ENCODE data around the gene FAT2. TPM values are rescaled to one million over a fixed set of nuclear protein-coding genes. Genes with fewer than 3 reads are reported as not detected.

FAT2 gene
- total and polyA plus RNA-seq, 2 donors (not counting 1 experiment from before 2014, with no cell fraction given), result not detected

DNA sequence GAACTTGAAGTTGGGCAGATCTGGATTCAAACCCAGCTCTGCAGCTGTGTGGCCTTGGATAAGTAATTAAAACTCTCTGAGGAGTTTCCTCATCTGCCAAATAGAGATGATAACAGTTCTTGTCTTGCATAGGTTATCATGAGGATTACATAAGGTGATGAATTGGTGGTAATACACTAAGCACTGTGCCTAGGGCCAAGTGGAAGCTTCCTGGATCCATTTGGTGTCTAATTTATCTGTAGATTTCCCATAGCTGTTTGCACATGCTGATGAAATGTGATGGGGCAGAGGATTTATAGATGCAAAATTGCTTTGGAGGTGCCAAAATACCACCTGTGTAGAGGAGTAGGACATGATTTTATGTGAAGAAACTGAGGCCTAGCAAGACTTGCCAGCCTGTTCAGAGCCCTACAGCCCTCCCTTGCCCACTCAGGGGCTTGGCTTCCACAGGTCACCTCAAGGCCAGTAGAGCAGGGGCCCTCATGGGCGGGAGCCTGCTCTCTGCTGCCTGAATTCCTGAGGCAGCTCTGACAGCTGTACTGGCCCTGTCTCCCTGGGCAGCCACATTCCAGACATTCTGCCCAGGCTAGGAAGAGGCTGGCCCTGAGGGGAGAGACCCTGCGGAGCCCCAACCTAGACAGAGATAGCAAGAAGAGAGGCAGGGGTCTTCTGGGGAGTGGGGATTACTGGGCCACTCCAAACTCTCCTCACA, 5.9 kb upstream of the FAT2 start:
- no peaks in the 10 kb centered on the region for H4K20me1 ChIP-seq (ENCODE audit: control insufficient read depth, insufficient read depth, low read length, poor library complexity, severe bottlenecking)
- ChIA-PET POLR2A (no interaction called here), CTCF (no interaction called here)
- peaks cover 0 to 4% (median 2%) of the 10 kb centered on the region in 4 experiments for H3K27me3 ChIP-seq (replicated peaks in 1 of 4; ENCODE audit: control extremely low read depth in 1 of 4, control insufficient read depth in 3 of 4, insufficient read depth in 4 of 4, low read length in 3 of 4)
- Mint-ChIP-seq H3K9me3 (ENCODE audit: insufficient read depth) (no peaks in the 10 kb centered on the region), H3K4me1 (no peaks in the 10 kb centered on the region), H3K4me3 (no peak overlapping the region), H3K27me3 (peaks cover 15% of the 10 kb centered on the region), H3K27ac (no peak overlapping the region)
- no peaks in the 10 kb centered on the region for H3K4me1 ChIP-seq (ENCODE audit: control insufficient read depth in 2 of 2, insufficient read depth in 2 of 2, low read length in 2 of 2)
- H3K4me2 ChIP-seq (replicated peaks; ENCODE audit: low read depth, low read length, poor library complexity, severe bottlenecking), result no peak overlapping the region
- WGBS (ENCODE audit: insufficient coverage), result 77% methylated on average over 1 of the region's 2 CpGs
- no peaks in the 10 kb centered on the region for H3K79me2 ChIP-seq (ENCODE audit: control insufficient read depth, insufficient read depth, low read length)
- DNase-seq, result no peak
- no peak overlapping the region for H3K27ac ChIP-seq (ENCODE audit: low read length in 2 of 2)
- no peak for TF ChIP-seq EZH2 (IDR thresholded peaks at IDR 0.05; ENCODE audit: borderline replicate concordance, insufficient read depth, low read depth, low read length, poor library complexity, severe bottlenecking)
- no peak for TF ChIP-seq CTCF (IDR thresholded peaks at IDR 0.05)
- H3K4me3 ChIP-seq (ENCODE audit: control extremely low read depth in 1 of 5, extremely low read depth in 1 of 5, insufficient read depth in 1 of 5, low read depth in 2 of 5, low read length in 4 of 5), result no peak overlapping the region
- intact Hi-C loops (cut with micrococcal nuclease), result no loop called here
- ATAC-seq (ENCODE audit: low read depth), result no peak
- H2AFZ ChIP-seq (ENCODE audit: insufficient read depth, low read depth, low read length, poor library complexity, severe bottlenecking), result no peak overlapping the region
- H3K9me3 ChIP-seq (ENCODE audit: control extremely low read depth in 1 of 3, control insufficient read depth in 2 of 3, insufficient read depth in 1 of 3, low read length in 2 of 3), result no peaks in the 10 kb centered on the region
- H3K36me3 ChIP-seq (replicated peaks in 1 of 2; ENCODE audit: control extremely low read depth in 1 of 2, control insufficient read depth in 1 of 2, extremely low read depth in 1 of 2, insufficient read depth in 2 of 2, low read length in 1 of 2), result no peaks in the 10 kb centered on the region
- H3K9ac ChIP-seq (ENCODE audit: low read length), result no peak overlapping the region

DNA sequence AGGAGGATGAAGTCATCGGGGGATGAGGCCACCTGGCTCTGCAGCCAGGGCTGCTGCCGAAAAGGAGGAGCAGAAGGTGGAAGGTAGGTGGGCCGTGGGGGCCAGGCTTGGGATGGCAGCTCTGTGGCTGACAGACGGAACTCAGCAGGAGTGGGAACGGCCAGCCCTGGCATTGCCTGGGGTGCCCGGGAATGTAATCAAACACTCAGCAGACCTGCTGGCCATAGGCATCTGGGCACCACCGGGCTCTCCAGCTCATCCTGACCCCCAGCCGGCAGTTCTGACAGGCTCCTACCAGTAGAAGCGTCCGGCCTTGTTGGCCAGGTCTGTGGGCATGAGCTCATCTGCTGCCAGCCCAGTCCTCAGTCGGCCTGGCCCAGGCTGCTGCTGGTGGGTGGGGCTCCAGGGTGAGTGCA, 4.3 kb upstream of the FAT2 start:
- H3K79me2 ChIP-seq (ENCODE audit: control insufficient read depth, insufficient read depth, low read length), result no peaks in the 10 kb centered on the region
- DNase-seq, result no peak
- H3K4me1 ChIP-seq (ENCODE audit: control insufficient read depth in 2 of 2, insufficient read depth in 2 of 2, low read length in 2 of 2), result no peaks in the 10 kb centered on the region
- Mint-ChIP-seq H3K4me1 (no peaks in the 10 kb centered on the region), H3K9me3 (ENCODE audit: insufficient read depth) (no peaks in the 10 kb centered on the region), H3K27me3 (peaks cover 9% of the 10 kb centered on the region), H3K27ac (no peak overlapping the region), H3K4me3 (no peak overlapping the region)
- no peak for TF ChIP-seq EZH2 (IDR thresholded peaks at IDR 0.05; ENCODE audit: borderline replicate concordance, insufficient read depth, low read depth, low read length, poor library complexity, severe bottlenecking)
- no peak for TF ChIP-seq CTCF (IDR thresholded peaks at IDR 0.05)
- POLR2A ChIA-PET, result no interaction called here
- peaks cover 0 to 4% (median 2%) of the 10 kb centered on the region in 4 experiments for H3K27me3 ChIP-seq (replicated peaks in 1 of 4; ENCODE audit: control extremely low read depth in 1 of 4, control insufficient read depth in 3 of 4, insufficient read depth in 4 of 4, low read length in 3 of 4)
- 93% methylated on average over 11 of the region's 11 CpGs for WGBS (ENCODE audit: insufficient coverage)
- no peak overlapping the region for H3K27ac ChIP-seq (ENCODE audit: low read length in 2 of 2)
- no peak for ATAC-seq (ENCODE audit: low read depth)
- no peak overlapping the region for H2AFZ ChIP-seq (ENCODE audit: insufficient read depth, low read depth, low read length, poor library complexity, severe bottlenecking)
- no peak overlapping the region for H3K9ac ChIP-seq (ENCODE audit: low read length)
- no peaks in the 10 kb centered on the region for H4K20me1 ChIP-seq (ENCODE audit: control insufficient read depth, insufficient read depth, low read length, poor library complexity, severe bottlenecking)
- no peaks in the 10 kb centered on the region for H3K36me3 ChIP-seq (replicated peaks in 1 of 2; ENCODE audit: control extremely low read depth in 1 of 2, control insufficient read depth in 1 of 2, extremely low read depth in 1 of 2, insufficient read depth in 2 of 2, low read length in 1 of 2)
- CTCF ChIA-PET, result no interaction called here
- intact Hi-C loops (cut with micrococcal nuclease), result no loop called here
- H3K9me3 ChIP-seq (ENCODE audit: control extremely low read depth in 1 of 3, control insufficient read depth in 2 of 3, insufficient read depth in 1 of 3, low read length in 2 of 3), result no peaks in the 10 kb centered on the region
- H3K4me2 ChIP-seq (replicated peaks; ENCODE audit: low read depth, low read length, poor library complexity, severe bottlenecking), result no peak overlapping the region
- no peak overlapping the region for H3K4me3 ChIP-seq (ENCODE audit: control extremely low read depth in 1 of 5, extremely low read depth in 1 of 5, insufficient read depth in 1 of 5, low read depth in 2 of 5, low read length in 4 of 5)
